Tibial nerve (tissue), 4 donors: ENCODE measurements around the gene PPBP. TPM values are rescaled to one million over a fixed set of nuclear protein-coding genes. Genes with fewer than 3 reads are reported as not detected.

Source experiments
- DNase-seq, 2 donors: peaks; one replicate each; pipeline ENCODE4 v3.0.0-alpha.2; 2019; ENCODE audit warnings: low spot score in 2 of 2
- H3K27ac ChIP-seq, 4 donors: fragments of 200-600 bp; sonication (generic) in 3 of 4; one replicate each; pipeline ENCODE4 v1.5.1; 2017 to 2019; ENCODE audit warnings: mild to moderate bottlenecking in 1 of 4
- H3K27me3 ChIP-seq, 2 donors: fragments of 200-600 bp; sonication (generic) in 1 of 2; one replicate each; pipeline versions ENCODE4 v1.5.1 to v1.6.0; 2017 to 2019
- H3K36me3 ChIP-seq, 3 donors: fragments of 200-600 bp; sonication (generic); one replicate each; pipeline ENCODE4 v1.5.1; 2018 to 2019
- H3K4me1 ChIP-seq, 4 donors: fragments of 200-600 bp; sonication (generic) in 3 of 4; one replicate each; pipeline ENCODE4 v1.5.1; 2017 to 2019
- H3K4me3 ChIP-seq, 4 donors: fragments of 200-600 bp; sonication (generic) in 3 of 4; one replicate each; pipeline ENCODE4 v1.5.1; 2017 to 2019; ENCODE audit warnings: mild to moderate bottlenecking in 1 of 4, moderate library complexity in 1 of 4
- H3K9me3 ChIP-seq, 4 donors: fragments of 200-600 bp; sonication (generic) in 3 of 4; one replicate each; pipeline ENCODE4 v1.5.1; 2017 to 2019
- EP300 ChIP-seq, 2 donors: sonication (generic); formaldehyde crosslinking; IDR thresholded peaks; one replicate each; pipeline ENCODE4 v1.6.1; 2017; ENCODE audit warnings: antibody characterized with exemption in 2 of 2, mild to moderate bottlenecking in 1 of 2
- POLR2A ChIP-seq, 2 donors: fragments of 450-650 bp; IDR thresholded peaks; one replicate each; pipeline ENCODE4 v1.6.1; 2017; ENCODE audit warnings: antibody characterized with exemption in 2 of 2, mild to moderate bottlenecking in 2 of 2, moderate library complexity in 2 of 2
- WGBS, 2 donors: methylation state at CpG; one replicate each; pipeline ENCODE4 v1.1.5; 2018; 5-methylcytosine and 5-hydroxymethylcytosine counted together
- total RNA-seq, 4 donors: library from RNA; depleted of rRNA; stranded (reverse); fragments of >200 nt; gene quantifications; one replicate each; pipeline ENCODE4 v1.1.0, GENCODE V29; 2016
- TF ChIP-seq, protein P1 (sequence below), 5 experiments: fragments of 200-600 bp in 3 of 5; fragments of 450-650 bp in 2 of 5; sonication (generic) in 3 of 5; IDR thresholded peaks; one replicate each; pipeline ENCODE4 v1.5.1; 2016 to 2019; ENCODE audit warnings: antibody characterized with exemption in 5 of 5, mild to moderate bottlenecking in 3 of 5, moderate library complexity in 2 of 5

The PPBP gene
- total RNA-seq, 4 donors from 2014 or later, result 1.7 to 6.0 TPM; not detected in 2

DNA sequence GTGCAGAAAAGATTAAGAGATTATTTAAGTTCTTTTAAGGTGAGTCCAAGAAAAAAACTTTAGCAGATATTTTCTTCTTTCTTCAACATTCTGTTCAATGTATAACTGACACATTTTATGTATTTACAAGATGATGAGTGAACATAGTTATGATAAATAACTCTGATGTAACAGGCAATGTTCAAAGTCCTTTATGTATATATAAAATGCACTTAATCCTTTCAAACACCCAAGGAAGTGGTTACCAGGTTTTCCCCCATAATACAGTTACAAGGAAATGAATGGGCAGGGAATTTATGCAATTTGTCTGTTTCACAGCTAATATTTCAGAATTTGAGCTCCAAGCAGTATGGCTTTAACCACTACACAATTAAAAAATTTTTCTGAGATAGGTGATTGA, 42.3 kb upstream of the PPBP start:
- TF ChIP-seq EP300 (IDR thresholded peaks at IDR 0.05), result no peak
- TF ChIP-seq POLR2A (IDR thresholded peaks at IDR 0.05), result no peak
- TF ChIP-seq, protein P1, sequence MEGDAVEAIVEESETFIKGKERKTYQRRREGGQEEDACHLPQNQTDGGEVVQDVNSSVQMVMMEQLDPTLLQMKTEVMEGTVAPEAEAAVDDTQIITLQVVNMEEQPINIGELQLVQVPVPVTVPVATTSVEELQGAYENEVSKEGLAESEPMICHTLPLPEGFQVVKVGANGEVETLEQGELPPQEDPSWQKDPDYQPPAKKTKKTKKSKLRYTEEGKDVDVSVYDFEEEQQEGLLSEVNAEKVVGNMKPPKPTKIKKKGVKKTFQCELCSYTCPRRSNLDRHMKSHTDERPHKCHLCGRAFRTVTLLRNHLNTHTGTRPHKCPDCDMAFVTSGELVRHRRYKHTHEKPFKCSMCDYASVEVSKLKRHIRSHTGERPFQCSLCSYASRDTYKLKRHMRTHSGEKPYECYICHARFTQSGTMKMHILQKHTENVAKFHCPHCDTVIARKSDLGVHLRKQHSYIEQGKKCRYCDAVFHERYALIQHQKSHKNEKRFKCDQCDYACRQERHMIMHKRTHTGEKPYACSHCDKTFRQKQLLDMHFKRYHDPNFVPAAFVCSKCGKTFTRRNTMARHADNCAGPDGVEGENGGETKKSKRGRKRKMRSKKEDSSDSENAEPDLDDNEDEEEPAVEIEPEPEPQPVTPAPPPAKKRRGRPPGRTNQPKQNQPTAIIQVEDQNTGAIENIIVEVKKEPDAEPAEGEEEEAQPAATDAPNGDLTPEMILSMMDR (IDR thresholded peaks at IDR 0.05), result no peak
- Histone ChIP-seq H3K36me3 (no peaks in the 10 kb centered on the region), H3K27ac (no peak overlapping the region), H3K9me3 (peaks cover 0 to 9% (median 0%) of the 10 kb centered on the region in 4 donors), H3K4me1 (no peaks in the 10 kb centered on the region), H3K27me3 (no peaks in the 10 kb centered on the region), H3K4me3 (no peak overlapping the region)
- no peak for DNase-seq

DNA sequence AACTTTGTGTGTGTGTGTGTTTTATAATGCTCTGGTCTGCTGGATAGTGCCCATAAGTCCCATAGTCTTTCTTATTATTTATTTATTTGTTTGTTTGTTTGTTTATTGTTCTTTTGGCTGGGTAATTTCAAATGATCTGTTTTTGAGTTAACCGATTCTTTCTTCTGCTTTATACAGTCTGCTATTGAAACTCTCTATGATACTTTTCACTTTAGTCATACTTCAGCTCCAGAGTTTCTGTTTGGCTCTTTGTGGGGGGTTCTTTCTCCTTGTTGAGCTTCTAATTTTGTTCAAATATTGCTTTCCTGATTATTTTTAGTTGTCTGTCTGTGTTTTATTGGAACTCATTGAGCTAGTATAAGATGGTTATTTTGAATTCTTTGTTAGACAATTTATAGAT, 40.5 kb upstream of the PPBP start:
- 35 to 54% methylated on average over 1 of the region's 1 CpG for WGBS, 2 donors
- no peak for DNase-seq

DNA sequence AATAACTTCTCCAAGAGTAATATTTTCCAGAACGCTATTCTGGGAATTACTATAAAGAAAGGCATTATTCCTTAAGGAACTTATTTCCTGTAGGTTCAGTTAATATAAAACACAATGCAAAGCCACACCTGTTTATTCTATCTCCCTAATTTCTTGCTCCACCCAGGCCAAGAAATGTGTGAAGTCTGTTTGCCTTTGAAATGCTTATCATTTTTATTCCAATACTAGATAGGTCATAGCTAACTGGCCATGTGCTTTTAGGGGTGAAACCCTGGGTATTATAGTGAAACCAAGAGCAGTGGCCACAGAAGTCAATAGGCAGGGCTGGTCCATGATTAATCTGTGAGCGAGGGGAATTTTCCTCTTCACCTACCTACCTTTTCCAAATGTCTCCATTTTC, 35.7 kb upstream of the PPBP start:
- 72 to 75% methylated on average over 2 of the region's 2 CpGs for WGBS, 2 donors
- Histone ChIP-seq H3K4me1 (no peaks in the 10 kb centered on the region), H3K4me3 (no peak overlapping the region), H3K27me3 (no peaks in the 10 kb centered on the region), H3K9me3 (peaks cover 0 to 10% (median 0%) of the 10 kb centered on the region in 4 donors), H3K27ac (no peak overlapping the region), H3K36me3 (no peaks in the 10 kb centered on the region)
- DNase-seq, result no peak
- TF ChIP-seq POLR2A (IDR thresholded peaks at IDR 0.05), result no peak
- no peak for TF ChIP-seq EP300 (IDR thresholded peaks at IDR 0.05)
- TF ChIP-seq, protein P1 (IDR thresholded peaks at IDR 0.05), result no peak

More for the DNA sequence above, 40.5 kb upstream of the PPBP start:
- no peak for TF ChIP-seq EP300 (IDR thresholded peaks at IDR 0.05)
- TF ChIP-seq, protein P1 (IDR thresholded peaks at IDR 0.05), result no peak
- no peak for TF ChIP-seq POLR2A (IDR thresholded peaks at IDR 0.05)
- Histone ChIP-seq H3K27me3 (no peaks in the 10 kb centered on the region), H3K4me1 (no peaks in the 10 kb centered on the region), H3K36me3 (no peaks in the 10 kb centered on the region), H3K27ac (no peak overlapping the region), H3K4me3 (no peak overlapping the region), H3K9me3 (peaks cover 0 to 10% (median 0%) of the 10 kb centered on the region in 4 donors)

DNA sequence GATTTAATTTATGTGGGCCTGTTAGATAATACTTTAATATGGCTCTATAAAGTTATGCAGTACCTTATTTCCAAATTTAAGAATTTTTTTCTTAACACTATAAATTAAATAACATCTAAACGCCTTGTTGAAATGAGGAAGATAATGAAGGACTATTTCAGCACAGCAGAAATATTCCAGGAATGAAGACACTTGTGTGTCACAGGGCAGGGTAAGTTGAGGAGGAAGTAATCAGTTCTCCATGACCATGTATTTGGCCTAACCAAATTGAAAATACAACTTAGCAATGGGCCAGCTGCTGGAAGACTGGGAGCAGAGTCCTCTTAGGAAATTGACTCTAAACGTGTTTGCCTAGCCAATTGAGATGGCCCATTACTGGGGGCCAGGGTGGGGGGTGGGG, 33.6 kb upstream of the PPBP start:
- TF ChIP-seq, protein P1 (IDR thresholded peaks at IDR 0.05), result no peak
- no peak for TF ChIP-seq EP300 (IDR thresholded peaks at IDR 0.05)
- TF ChIP-seq POLR2A (IDR thresholded peaks at IDR 0.05), result no peak
- 41 to 51% methylated on average over 2 of the region's 2 CpGs for WGBS, 2 donors
- Histone ChIP-seq H3K4me3 (no peak overlapping the region), H3K36me3 (no peaks in the 10 kb centered on the region), H3K27me3 (no peaks in the 10 kb centered on the region), H3K9me3 (peaks cover 0 to 10% (median 0%) of the 10 kb centered on the region in 4 donors), H3K27ac (no peak overlapping the region), H3K4me1 (no peaks in the 10 kb centered on the region)
- DNase-seq, result no peak

DNA sequence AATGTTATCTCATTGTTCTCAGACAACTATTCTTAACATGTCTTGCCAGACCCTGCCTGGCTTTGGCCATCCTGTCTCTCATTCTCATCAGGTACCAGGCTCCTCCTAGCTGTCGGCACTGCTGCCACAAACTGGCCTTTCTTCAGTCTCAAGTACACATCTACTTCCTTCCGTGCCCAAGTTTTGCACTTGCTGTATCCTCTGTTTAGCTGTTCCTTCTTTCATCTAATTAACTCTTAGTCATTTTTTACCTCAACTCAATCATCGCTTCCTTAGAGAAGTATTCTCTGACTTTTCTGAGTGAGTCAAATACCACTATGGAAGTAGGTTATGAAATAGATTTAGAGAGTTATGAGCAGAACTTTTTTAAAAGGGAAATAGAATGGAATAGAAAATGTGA, 30.8 kb upstream of the PPBP start:
- no peak overlapping the region for H3K4me3 ChIP-seq
- no peak for TF ChIP-seq POLR2A (IDR thresholded peaks at IDR 0.05)
- TF ChIP-seq, protein P1 (IDR thresholded peaks at IDR 0.05), result no peak
- no peak for TF ChIP-seq EP300 (IDR thresholded peaks at IDR 0.05)
- H3K36me3 ChIP-seq, result no peaks in the 10 kb centered on the region
- no peaks in the 10 kb centered on the region for H3K4me1 ChIP-seq
- no peaks in the 10 kb centered on the region for H3K9me3 ChIP-seq
- no peaks in the 10 kb centered on the region for H3K27me3 ChIP-seq
- H3K27ac ChIP-seq, result no peak overlapping the region
- 68 to 69% methylated on average over 3 of the region's 3 CpGs for whole genome bisulfite sequencing, 2 donors
- no peak for DNase-seq
